Measurements from ENCODE around the gene SLC44A4.
"Not testable (repeated sequence)": the region's sequence is repeated elsewhere in the genome, so short reads cannot be mapped to it uniquely, and the experiment has no call there.

The SLC44A4 gene

GRCh38 chr6:31825553-31825952 lies 53.2 kb downstream of the SLC44A4 start:
- no peak for DNase-seq

- not testable (repeated sequence) for DNase-seq
Measured at GRCh38 chr6:31823592-31824196, 55.1 kb downstream of the SLC44A4 start.

- peak; percentile 75 for DNase-seq
Measured at GRCh38 chr6:31822036-31822821, 56.6 kb downstream of the SLC44A4 start.

GRCh38 chr6:31821301-31822035 lies 57.3 kb downstream of the SLC44A4 start:
- no peak for DNase-seq

DNA sequence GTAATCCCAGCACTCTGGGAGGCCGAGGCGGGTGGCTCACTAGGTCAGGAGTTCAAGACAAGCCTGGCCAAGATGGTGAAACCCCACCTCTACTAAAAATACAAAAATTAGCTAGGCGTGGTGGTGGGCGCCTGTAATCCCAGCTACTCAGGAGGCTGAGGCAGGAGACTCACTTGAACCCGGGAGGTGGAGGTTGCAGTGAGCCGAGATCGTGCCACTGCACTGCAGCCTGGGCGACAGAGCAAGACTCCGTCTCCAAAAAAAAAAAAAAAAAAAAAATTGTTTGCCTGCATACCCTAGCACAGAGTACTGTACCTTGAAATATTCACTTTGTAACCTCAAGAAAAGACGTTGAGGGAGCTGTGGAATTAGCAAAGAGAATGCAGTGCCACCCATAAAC lies 58.4 kb downstream of the SLC44A4 start:
- not testable (repeated sequence) for DNase-seq

GRCh38 chr6:31819871-31820299 lies 58.9 kb downstream of the SLC44A4 start:
- no peak for DNase-seq

DNA sequence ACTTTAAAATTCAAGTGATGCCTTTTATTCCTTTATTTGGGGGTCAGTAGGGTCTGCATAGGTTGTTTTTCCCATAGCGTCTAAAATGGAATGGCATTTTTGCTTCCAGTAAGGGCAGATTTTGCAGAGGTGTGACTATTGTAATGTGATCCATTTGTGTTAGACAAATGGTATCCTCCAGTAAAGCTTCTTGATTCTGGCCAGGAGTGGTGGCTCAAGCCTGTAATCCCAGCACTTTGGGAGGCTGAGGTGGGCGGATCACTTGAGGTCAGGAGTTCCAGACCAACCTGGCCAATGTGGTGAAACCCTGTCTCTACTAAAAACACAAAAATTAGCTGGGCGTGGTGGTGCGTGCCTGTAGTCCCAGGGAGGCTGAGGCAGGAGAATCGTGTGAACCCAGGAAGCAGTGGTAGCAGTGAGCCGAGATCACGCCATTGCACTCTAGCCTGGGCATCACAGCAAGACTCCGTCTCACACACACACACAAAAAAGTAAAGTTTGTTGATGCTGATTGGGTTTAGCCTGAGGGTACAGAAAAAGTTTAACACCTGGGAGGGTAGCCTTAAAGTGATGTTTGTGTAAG lies 60.8 kb downstream of the SLC44A4 start:
- not testable (repeated sequence) for DNase-seq

DNA sequence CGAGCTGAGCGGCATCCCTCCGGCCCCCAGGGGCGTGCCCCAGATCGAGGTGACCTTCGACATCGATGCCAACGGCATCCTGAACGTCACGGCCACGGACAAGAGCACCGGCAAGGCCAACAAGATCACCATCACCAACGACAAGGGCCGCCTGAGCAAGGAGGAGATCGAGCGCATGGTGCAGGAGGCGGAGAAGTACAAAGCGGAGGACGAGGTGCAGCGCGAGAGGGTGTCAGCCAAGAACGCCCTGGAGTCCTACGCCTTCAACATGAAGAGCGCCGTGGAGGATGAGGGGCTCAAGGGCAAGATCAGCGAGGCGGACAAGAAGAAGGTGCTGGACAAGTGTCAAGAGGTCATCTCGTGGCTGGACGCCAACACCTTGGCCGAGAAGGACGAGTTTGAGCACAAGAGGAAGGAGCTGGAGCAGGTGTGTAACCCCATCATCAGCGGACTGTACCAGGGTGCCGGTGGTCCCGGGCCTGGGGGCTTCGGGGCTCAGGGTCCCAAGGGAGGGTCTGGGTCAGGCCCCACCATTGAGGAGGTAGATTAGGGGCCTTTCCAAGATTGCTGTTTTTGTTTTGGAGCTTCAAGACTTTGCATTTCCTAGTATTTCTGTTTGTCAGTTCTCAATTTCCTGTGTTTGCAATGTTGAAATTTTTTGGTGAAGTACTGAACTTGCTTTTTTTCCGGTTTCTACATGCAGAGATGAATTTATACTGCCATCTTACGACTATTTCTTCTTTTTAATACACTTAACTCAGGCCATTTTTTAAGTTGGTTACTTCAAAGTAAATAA lies 61.5 kb downstream of the SLC44A4 start:
- peak; percentile 67 for DNase-seq

DNA sequence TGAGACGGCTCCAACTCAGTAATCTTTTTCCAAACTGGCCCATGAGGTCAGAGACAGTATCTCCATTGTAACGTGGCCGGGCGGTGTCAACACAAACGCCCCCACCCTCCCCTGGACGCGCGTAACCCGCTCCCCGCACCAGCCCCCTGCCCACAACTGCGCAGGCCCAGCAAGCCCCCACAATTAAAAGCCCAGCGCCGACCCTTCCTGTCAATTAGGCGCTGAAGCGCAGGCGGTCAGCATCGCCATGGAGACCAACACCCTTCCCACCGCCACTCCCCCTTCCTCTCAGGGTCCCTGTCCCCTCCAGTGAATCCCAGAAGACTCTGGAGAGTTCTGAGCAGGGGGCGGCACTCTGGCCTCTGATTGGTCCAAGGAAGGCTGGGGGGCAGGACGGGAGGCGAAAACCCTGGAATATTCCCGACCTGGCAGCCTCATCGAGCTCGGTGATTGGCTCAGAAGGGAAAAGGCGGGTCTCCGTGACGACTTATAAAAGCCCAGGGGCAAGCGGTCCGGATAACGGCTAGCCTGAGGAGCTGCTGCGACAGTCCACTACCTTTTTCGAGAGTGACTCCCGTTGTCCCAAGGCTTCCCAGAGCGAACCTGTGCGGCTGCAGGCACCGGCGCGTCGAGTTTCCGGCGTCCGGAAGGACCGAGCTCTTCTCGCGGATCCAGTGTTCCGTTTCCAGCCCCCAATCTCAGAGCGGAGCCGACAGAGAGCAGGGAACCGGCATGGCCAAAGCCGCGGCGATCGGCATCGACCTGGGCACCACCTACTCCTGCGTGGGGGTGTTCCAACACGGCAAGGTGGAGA lies 63.6 kb downstream of the SLC44A4 start, which contains the start of the genes HSPA1A and HSPA1L:
TSS of gene HSPA1A (plus strand) at position 519 of the 814 bp plus-strand sequence. CDS start at position 733, 214 bp downstream.
TSS of gene HSPA1L (minus strand) at position 259 of the 814 bp plus-strand sequence. CDS start 3,311 bp downstream, outside the sequence.
- peak; percentile 83 for DNase-seq

DNA sequence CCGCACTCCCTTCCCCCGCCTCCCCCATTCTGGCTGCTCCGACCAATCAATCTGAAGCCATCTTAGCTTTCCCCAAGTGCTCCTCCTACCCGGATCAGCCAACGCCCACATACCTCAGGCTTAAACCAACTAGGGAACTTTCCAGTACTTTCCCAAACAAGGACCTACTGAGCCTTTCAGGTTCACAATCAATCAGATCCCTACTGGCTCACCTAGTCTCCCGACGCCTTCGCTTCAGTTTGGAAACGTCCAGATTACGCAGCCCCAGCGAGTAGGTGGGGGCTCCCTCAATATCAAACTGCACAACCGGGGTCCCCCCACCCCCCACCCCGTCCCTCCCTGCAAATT lies 64.1 kb downstream of the SLC44A4 start:
- peak; percentile 74 for DNase-seq

DNA sequence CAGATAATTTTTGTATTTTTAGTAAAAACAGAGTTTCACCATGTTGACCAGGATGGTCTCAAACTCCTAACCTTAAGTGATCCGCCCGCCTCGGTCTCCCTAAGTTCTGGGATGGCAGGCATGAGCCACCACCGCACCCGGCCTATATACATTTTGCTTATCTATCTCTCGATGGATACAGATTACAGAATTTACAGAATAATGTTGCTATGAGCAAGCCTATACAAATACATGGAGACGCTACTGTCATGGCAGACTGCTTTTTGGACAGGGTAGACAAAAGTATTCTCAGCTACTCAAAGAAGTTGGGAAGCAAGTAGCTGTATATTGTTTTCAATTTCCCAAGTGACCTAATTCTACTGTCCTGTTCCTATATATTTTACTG lies 65.3 kb downstream of the SLC44A4 start:
- no peak for DNase-seq
